ENCODE data around the gene TBX2. TPM values are rescaled to one million over a fixed set of nuclear protein-coding genes. Genes with fewer than 3 reads are reported as not detected.

TBX2 gene
- total RNA-seq, 1 experiment from 2014 or later = not detected

- no CpG with 5 or more reads among the region's 13 CpGs for WGBS (ENCODE audit: extremely low coverage, insufficient read length, low lambda C conversion rate)
- Histone ChIP-seq H2BK12ac (ENCODE audit: insufficient read length, low read depth, low read length) (no peak overlapping the region), H3K4ac (ENCODE audit: low read depth, low read length) (no peak overlapping the region), H2BK5ac (ENCODE audit: insufficient read length, low read length) (no peak overlapping the region), H3K14ac (ENCODE audit: insufficient read depth, low read length) (no peak overlapping the region), H4K8ac (replicated peaks; ENCODE audit: insufficient read length, low read depth, low read length) (no peak overlapping the region), H4K20me1 (ENCODE audit: control insufficient read depth, insufficient read depth, insufficient read length) (no peaks in the 10 kb centered on the region), H3K56ac (ENCODE audit: insufficient read length, low read depth, low read length) (no peak overlapping the region), H2BK120ac (ENCODE audit: low read depth, low read length, poor library complexity, severe bottlenecking) (no peak overlapping the region), H2AK5ac (ENCODE audit: insufficient read length, low read length) (no peak overlapping the region), H3K23ac (ENCODE audit: insufficient read length, low read depth, low read length) (no peak overlapping the region), H3T11ph (ENCODE audit: low read length) (no peak overlapping the region), H2BK15ac (ENCODE audit: low read depth, low read length) (no peak overlapping the region), H3K23me2 (ENCODE audit: insufficient read length, low read depth, low read length, poor library complexity, severe bottlenecking) (no peaks in the 10 kb centered on the region), H3K79me2 (ENCODE audit: insufficient read depth, low read length) (no peaks in the 10 kb centered on the region), H4K5ac (ENCODE audit: insufficient read length, low read depth, low read length) (no peak overlapping the region), H3K18ac (ENCODE audit: insufficient read length, low read depth, low read length) (no peak overlapping the region), H3K27me3 (ENCODE audit: insufficient read depth, low read length) (no peaks in the 10 kb centered on the region), H2AFZ (ENCODE audit: low read length) (no peak overlapping the region), H3K4me1 (ENCODE audit: insufficient read depth, low read length) (no peaks in the 10 kb centered on the region), H2BK20ac (ENCODE audit: low read depth, low read length, poor library complexity, severe bottlenecking) (no peak overlapping the region), H4K91ac (ENCODE audit: insufficient read length, low read depth, low read length) (no peak overlapping the region), H3K79me1 (ENCODE audit: insufficient read depth, low read depth, low read length, poor library complexity, severe bottlenecking) (no peaks in the 10 kb centered on the region), H3K27ac (ENCODE audit: insufficient read length, low read depth, low read length) (no peak overlapping the region), H3K9me3 (ENCODE audit: control insufficient read depth, low read depth, low read length) (no peaks in the 10 kb centered on the region), H3K9ac (ENCODE audit: extremely low read depth, insufficient read length, low read length) (no peak overlapping the region), H3K4me2 (ENCODE audit: insufficient read depth, insufficient read length, low read length) (no peak overlapping the region)
- peaks cover 11 to 22% of the 10 kb centered on the region in 2 experiments for H3K4me1 Mint-ChIP-seq
- H3K4me3 Mint-ChIP-seq = no peak overlapping the region
- no peak overlapping the region for H3K27ac Mint-ChIP-seq
- no peaks in the 10 kb centered on the region; the same call in 1 of the 2 replicates for H3K27me3 Mint-ChIP-seq (ENCODE audit: low read depth)
- H3K9me3 Mint-ChIP-seq = peaks cover 0 to 2% of the 10 kb centered on the region in 2 experiments; a peak in 1 of 5 replicates
- H3K36me3 Mint-ChIP-seq (ENCODE audit: insufficient read depth in 1 of 3, low read depth in 3 of 3) = no peaks in the 10 kb centered on the region; a peak in 1 of 7 replicates
- no peak for DNase-seq
- TF ChIP-seq CTCF (conservative IDR thresholded peaks at IDR 0.05) = no peak
Measured at GRCh38 chr17:61363601-61364462, 35.8 kb upstream of the TBX2 start.

Data from H9 (cell line).